Inflammatory macrophage treated with lipopolysaccharide for 4 hours (primary cell): ENCODE results near the gene ZNF185.

Experiments
- DNase-seq: peaks from one replicate; pipeline ENCODE4 v3.0.0-alpha.2; 2020

ZNF185 gene

DNA sequence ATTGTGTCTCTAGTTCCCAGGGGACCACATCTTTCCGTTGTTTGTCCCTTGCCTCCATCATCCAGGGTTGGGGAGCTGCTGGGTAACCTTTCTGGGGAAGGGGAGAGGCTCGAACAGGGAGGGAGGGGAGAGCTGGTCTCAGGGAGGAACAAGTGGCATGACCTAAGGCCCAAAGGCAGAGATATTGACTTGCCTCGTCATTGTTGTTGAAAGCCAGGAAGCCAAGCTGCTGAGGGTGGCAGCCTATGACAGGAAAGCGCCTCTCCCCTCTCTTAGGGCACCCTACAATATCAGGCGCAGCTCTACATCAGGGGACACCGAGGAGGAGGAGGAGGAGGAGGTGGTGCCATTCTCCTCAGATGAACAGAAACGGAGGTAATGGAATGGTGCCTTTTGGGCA, 20.8 kb downstream of the ZNF185 start:
- no peak for DNase-seq

DNA sequence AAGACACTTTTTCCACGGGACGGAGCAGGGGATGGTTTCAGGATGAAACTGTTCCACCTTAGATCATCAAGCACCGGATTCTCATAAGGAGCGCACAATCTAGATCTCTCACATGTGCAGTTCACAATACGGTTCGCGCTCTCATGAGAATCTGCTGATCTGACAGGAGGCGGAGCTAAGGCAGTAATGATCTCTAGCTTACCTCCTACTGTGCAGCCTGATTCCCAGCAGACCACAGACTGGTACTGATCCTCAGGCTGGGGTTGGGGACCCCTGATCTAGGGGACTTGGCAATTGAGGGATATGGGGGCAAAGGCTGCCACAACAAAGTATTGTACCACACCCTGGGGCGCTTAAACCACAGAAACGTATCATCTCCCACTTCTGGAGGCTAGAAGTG, 25.7 kb downstream of the ZNF185 start:
- DNase-seq: no peak

- no peak for DNase-seq
Observed at GRCh38 chrX:152925835-152926234, 28.0 kb downstream of the ZNF185 start.

DNA sequence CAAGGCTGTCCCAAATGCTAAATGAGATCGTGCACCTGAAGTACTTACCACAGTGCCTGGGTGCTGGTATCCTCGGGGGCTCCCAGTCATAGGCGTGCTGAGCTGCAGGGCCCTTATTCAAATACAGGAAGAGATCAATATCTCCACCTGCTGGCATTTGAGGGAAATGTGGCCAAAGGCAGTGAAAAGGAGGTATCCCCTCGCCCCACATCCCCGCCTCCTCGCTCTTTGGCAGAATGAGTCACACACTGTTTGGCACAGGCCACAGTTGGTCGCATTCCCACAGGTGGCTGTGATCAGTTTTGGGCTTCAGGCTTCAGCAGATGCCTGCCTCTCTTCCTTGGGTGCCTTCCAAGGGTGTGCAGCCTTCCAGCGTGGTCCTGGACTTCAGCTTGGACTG, 28.4 kb downstream of the ZNF185 start:
- peak; percentile 40 for DNase-seq

DNA sequence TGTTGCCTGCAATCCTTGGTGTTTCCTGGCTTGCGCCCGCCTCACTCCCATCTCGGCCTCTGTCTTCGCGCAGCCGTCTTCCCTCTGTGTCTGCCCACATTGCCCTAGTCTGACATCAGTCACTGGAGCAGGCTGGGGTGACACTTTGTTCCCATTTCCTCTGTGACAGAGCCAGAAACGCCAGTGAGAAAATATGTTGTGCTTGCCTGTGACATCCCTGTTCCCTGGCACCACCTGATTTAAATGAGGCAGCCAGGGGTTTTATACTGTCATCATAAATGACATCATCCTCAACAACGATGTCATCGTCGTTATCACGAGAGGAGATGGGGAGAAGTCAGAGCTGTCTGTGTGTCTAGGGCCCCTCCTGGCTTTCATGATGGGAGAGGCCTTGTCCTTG, 29.1 kb downstream of the ZNF185 start:
- peak; percentile 11 for DNase-seq

DNA sequence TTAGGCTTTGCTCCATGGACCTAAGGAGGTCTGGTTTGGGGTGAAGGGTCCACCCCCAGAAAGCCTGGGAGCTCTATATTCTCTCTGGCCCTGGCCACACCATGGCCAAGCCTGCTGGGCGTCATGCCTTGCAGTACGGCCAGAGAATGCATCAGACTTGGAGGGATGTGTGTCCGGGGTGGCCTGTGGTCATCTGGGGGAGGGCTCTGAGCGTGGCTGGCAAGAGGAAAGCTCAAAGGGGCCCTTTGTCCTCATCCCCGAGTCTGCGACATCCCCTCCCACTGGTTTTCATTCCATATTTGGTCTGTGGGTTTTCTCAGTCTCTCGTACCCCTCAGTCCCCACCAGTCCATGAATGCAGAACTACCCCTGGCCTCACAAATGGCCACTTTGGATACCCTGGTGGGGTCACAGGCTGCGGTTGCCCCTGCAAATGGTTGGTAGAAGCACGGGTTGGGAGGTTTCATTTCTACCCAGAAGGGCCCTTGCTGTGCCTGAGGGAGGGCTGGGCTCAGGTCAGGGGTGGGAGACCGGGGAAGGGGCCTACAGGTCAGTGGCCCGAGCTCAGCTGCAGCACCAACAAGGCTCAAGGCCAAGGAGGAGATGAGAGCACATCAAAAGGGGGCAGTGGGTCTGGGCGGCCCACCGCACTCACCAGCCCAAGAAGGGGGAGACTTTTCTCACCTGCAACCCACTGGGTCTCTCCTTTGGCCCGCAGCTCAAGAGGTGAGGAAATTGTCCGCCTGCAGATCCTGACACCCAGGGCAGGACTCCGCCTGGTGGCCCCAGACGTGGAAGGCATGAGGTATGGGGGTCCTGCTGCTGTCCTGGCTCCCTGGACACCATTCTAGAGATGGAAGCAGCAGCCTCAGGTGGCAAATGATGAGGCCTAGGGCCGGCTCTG, 30.2 kb downstream of the ZNF185 start:
- no peak for DNase-seq

GRCh38 chrX:152928761-152929400, 31.0 kb downstream of the ZNF185 start:
- DNase-seq: no peak

DNA sequence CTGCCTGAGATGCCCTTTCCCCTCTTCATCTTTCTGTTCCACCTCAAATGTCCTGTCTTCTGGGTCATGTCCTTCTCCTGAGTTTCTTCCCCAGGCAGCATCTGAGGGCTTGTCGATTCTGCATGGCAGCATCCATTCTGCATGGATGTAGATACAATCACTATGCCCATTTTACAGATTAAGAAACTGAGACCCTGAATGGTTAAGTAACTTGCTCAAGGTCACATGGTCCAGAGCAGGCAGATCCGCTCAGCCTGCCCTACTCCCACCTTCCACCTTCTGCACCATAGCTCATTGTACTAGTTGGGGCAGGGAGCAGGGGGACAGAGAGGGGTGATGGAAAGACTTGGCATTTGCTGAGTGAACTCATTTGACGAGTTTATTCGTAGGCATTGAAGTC, 32.0 kb downstream of the ZNF185 start:
- no peak for DNase-seq

DNA sequence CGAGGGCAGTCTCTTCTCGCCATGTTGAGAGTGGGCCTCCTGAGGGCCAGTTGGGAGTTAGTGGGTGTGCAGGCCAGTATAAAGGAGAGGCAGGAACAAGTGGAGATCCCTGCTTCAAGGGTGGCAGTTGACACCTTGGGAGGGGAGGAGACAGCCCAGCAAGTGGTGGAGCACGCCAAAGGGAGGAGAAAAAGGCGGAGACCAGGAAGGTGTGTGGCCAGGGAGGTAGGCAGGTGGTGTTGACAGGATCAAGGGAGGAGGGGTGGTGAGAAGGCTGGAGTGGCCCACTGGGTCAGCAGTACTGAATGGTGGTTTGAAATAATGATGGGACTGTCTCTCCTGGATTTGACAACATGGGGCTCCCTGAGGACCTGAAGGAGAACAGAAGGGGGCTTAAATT, 32.6 kb downstream of the ZNF185 start:
- DNase-seq: no peak

- no peak for DNase-seq
Observed at GRCh38 chrX:152932144-152932543, 34.3 kb downstream of the ZNF185 start.

DNA sequence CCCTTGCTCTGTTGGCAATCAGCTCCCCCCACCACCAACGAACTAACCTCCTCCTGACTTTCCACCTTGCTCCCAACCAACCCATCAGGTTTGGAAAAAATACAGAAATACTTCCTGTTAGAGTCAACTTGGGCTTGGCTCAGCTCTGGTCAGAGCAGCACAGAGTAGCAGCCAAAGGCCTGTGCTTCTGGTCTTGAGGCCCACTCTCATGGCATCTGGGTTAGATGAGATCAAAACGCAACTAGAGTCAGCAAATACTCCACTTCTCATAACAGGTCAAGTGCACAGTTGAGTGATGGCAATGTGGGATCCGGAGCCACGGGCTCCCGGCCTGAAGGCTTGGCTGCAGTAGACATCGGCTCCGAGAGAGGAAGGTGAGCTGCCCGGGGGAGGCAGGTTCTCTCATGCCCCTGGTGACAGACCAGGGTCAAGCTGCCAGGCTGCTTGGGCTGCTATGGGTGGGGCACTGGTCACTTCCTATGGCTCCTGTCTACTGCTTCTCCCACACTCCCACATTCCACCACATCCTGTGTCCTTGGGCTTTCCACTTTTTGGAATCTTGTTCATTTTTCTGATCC, 34.8 kb downstream of the ZNF185 start:
- DNase-seq: no peak

- no peak for DNase-seq
Observed at GRCh38 chrX:152936306-152936705, 38.4 kb downstream of the ZNF185 start.

GRCh38 chrX:152937236-152937635, 39.4 kb downstream of the ZNF185 start:
- DNase-seq: no peak

GRCh38 chrX:152941328-152942076, 43.6 kb downstream of the ZNF185 start:
- peak; percentile 91 for DNase-seq

- no peak for DNase-seq
Observed at GRCh38 chrX:152942077-152942442, 44.2 kb downstream of the ZNF185 start.

GRCh38 chrX:152943826-152944225, 46.0 kb downstream of the ZNF185 start:
- no peak for DNase-seq

DNA sequence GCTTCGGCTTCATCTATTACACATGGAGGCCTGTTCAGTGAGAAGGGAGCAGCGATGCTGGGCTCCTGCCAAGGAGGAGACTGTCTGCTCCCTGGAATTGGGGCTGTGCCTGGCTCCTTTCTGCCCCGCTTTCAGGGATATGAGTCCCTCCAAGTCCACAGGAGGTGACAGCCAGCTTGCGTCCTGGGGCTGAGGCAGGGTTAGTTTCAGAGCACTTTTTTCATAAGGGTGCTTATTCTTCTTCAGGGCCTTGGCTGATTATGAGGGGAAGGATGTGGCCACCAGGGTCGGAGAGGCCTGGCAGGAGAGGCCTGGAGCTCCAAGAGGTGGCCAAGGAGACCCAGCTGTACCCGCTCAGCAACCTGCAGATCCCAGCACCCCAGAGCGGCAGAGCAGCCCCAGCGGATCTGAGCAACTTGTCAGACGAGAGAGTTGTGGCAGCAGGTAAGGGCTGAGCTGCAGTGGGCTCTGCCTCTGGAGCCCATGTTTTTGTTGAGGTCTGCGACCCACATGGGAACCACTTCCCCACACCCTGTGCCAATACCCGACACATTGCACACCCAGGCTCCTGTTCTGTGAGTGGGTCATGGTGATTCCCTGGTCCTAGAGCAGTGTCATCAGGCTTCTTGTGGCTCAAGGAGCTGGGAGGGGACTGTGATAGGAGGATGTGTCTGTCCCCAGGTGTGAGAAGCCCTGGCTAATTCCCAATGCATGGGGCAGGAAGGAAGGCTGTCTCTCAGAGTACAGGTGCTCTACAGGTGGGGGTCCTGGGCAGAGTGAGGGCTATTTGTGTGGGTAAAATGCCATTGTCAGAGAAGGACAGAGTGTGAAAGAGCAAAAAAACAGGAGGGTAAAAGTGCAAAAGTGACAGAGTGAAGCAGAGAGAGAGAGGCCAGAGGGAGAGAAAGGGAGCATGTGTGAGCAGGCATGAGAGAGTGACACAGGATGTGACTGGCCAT, 47.4 kb downstream of the ZNF185 start:
- DNase-seq: no peak

DNA sequence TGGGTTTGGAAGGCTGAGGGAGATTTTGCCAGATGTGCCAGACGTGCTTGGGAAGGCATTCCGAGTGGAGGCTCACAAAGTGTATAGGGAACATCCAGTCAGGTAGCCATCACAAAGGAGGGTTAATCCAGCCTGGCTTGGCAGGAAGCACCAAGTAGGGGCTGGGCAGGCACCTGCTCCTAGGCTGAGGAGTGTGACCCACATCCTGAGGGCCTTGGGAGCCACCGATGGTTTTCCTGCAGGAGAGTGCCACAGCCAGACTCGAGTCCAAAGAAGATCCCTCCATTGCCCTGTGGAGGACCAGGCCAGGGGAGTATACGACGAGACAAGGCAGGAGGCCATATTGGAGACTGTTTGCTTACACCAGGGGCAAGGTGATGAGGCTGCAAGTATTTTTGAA, 48.8 kb downstream of the ZNF185 start:
- DNase-seq: no peak
